Neural cell (in vitro differentiated cells): ENCODE measurements around the gene SGTA.

ENCODE experiments used
- EP300 ChIP-seq: fragments of 450-650 bp; conservative IDR thresholded peaks from 2 replicates; pipeline ENCODE4 v1.6.1; 2014; ENCODE audit warnings: antibody characterized with exemption, mild to moderate bottlenecking, moderate library complexity; ENCODE audit not compliant: poor library complexity, severe bottlenecking
- RAD21 ChIP-seq: fragments of 450-650 bp; conservative IDR thresholded peaks from 2 replicates; pipeline ENCODE4 v1.6.1; 2014; ENCODE audit warnings: antibody characterized with exemption, mild to moderate bottlenecking, moderate library complexity

- TF ChIP-seq RAD21, result no peak
- TF ChIP-seq EP300, result no peak
These were observed 25.3 kb upstream of the SGTA start for GRCh38 chr19:2808129-2808941.
